CD4-positive, alpha-beta T cell treated with Interleukin-15 for 1 hour (primary cell): ENCODE results near the gene ABCG5.

Experiments used
- DNase-seq: peaks from one replicate; pipeline ENCODE4 v3.0.0-alpha.2; 2020

The ABCG5 gene

DNA sequence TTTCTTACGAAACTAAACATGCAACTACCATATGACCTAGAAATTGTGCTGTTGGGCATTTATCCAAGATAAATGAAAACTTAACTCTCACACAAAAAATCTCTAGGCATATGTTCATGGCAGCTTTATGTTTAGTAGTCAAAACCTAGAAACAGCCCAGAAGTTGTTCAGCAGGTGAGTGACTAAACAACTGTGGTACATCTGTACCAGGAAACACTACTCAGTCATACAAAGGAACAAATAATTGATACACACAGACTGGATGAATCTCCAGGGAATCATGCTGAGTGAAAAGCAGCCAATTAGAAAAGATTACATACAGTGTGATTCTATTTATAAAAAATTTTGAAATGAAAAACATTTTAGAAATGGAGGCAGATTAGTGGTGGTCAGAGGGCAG lies 35.5 kb downstream of the ABCG5 start:
- no peak for DNase-seq

DNA sequence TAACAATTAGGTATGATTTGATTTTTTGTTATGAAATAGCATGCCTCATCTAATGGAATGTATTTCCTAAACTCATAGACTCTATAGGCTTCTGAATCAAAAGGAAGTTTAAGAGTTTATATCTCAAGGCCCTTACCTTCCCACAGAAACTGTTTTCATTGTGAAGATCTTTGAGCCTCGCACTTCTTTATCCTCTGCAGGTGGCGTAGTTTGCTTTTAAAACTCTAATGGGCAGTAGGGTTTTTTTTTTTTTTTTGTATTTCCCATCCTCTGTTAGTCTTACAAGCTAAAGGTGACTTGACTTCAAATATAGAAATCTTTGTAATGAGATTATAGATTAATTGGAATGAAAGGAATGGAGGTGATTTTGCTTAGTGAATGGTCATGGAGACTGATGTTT lies 36.5 kb downstream of the ABCG5 start:
- DNase-seq = no peak

DNA sequence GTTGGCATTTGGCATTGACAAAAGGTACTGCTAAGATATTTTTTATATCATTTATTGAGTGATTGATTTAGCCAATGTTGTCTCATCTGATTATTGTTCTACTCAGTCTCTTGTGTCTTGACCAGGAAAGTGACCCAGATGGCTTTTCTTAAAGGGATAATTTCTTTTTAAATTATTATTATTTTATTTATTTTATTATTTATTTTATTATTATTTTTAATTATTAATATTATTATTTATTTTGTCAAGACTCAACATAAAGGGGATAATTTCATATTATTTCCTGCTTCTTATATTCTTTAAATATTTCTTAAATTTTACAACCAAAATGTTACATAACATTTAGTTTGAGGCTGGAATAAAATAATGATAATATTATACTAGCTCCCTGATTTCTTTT lies 37.7 kb downstream of the ABCG5 start:
- DNase-seq = no peak

DNA sequence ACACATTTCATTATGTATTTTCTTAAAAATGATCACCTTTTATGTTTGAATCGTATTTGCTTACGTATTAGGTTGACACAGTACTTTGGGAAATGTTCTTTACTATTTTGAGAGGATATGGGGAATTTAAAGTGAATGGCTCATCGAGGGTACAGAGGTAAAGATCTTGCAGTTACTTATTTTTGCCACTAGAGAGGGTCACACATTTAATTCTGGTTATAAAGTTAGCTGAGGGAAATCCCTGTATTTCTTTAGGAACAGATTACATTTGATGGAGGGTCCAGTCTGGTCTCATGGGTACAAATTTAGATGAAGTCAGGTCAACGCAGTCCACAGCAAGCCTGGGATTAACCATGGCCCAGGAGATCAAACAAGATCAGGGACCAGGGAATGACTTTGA lies 40.3 kb downstream of the ABCG5 start:
- DNase-seq = no peak

DNA sequence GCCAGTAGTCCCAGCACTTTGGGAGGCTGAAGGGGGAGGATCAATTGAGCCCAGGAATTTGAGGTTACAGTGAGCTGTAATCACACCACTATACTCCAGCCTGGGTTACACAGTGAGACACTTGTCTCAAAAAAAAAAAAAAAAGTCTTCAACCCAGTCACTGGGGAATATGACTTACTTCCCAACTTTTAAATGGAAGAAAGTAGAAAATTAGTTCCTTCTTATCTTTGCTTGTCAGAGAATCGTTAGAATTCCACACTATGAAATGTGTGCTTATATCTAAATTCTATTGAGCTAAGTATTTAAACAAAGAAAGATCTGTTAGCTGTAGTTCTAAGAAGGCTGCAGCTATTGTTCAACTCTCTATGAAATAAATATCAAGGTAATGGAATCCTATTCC lies 42.4 kb downstream of the ABCG5 start:
- DNase-seq = no peak

DNA sequence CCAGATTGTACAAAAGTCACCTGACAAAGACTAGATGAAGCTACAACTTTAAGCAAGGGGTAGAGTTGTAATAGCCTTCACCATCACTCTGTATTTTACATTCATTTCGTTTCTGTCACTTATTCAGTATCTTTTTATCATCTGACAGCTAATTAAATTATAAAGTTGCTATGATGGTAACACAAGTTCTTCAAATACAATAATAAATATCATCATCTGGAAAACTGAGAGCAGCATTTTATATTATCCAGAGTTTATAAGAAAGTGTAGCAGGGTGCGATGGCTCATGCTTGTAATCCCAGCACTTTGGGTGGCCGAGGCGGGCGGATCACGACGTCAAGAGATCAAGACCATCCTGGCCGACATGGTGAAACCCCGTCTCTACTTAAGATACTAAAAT lies 43.7 kb downstream of the ABCG5 start:
- no peak for DNase-seq

DNA sequence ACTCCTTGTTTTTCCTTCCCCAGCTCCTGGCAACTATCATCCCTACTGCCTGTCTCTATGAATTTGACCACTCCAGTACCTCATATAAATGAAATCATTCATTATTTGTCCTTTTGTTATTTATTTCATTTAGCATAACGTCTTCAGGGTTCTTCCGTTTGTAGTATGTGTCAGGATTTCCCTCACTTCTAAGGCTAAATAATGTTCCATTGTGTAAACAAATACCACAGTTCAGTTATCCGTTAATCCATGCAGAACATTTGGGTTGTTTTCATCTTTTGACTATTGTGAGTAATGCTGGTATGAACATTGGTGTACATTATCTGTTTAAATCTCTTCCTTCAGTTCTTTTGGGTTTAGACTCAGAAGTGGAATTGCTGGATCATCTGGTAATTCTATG lies 46.0 kb downstream of the ABCG5 start:
- DNase-seq = no peak

DNA sequence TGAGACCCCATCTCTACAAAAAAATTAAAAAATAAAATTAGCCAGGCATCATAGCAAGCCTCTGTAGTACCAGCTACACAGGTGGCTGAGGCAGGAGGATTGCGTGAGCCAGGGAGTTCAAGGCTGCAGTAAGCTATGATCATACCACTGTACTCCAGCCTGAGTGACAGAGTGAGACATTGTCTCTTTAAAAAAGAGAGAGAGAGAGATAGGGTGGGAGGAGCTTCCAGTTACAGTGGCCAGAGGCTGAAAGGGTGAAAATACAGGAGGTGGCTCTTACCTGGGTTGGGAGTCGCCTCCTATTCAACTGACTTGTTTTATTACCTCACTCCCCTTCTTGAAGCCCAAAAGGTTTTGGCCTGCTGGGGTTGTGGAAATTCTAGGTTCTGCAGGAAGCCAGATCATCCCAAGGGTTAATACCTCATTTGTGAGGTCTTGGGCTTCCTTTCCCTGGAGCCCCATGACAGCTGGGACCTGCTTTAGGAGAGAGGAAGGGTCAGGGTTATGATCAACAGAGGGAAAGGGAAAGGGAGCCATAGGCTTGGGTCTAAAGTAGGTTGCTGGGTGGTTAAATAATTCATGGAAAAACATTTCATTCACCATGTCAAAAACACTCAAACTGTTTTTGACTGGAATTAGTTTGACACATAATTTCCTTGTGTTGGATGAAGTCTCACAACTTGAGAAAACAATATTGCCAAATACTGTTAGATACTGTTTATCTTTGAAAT lies 47.4 kb downstream of the ABCG5 start:
- DNase-seq = no peak

DNA sequence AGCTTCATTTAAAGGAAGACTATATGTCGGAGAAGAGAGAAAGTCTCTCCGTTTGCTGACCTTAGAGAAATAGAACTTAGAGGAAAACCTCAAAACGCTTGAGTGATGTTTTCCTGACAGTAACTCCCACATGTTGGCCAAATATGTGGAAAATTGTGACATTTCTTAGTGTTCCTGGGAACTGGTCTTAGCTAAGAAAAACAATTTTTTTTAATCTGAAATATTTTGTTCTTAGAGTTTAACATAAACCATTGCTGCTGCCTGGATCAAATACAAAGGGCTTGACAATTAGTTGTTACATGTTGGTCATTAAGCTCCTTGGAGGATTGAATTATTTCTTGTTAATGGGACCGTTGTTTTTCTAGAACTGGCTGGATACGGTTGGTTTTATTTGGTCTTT lies 48.5 kb downstream of the ABCG5 start:
- DNase-seq = no peak

DNA sequence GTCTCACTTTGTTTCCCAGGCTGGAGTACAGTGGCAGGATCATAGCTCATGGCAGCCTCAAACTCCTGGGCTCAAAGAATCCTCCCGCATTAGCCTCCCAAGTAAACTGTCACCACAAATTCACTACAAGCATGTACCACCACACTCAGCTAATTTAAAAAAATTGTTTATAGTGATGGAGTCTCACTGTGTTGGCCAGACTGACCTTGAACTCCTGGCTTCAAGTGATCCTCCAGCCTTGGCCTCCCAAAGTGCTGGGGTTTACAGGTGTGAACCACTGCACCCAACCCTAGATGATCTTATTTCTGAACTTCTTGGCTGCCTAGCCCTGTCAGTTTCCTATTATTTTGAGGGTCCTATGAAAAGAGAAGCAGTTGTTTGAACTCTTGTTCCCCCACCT lies 50.0 kb downstream of the ABCG5 start:
- DNase-seq = no peak

DNA sequence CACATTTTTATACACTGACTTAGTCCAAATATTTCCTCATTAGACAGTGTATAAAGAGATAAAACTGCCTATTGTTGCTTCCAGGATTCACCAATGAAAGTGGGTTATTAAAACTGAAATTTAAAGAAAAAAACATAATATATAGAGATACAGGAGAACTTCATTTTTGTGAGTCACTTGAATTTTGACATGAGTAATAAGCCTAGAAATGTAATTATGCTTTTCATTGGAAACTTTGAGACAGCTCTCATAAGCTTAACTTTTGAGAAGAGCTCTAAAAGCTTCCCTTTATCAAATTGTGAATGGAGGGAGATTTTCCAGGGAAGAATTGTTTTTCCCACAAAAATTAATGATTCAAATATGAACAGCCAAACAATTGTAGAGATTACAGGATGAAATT lies 50.7 kb downstream of the ABCG5 start:
- no peak for DNase-seq

DNA sequence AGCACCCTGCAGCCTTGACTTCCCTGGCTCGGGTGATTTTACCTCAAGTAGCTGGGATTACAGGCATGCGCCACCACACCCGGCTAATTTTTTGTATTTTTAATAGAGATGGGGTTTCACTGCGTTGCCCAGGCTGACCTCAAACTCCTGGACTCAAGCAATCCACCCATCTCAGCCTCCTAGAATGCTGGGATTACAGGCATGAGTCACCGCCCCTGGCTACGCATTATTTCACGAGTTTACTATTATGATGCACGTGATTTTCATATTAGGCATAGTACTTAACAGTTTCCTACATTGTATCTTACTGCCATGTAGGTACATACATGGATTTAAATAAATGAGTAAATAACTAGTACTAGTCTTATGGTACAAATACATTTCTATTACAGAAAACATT lies 60.4 kb downstream of the ABCG5 start:
- no peak for DNase-seq

DNA sequence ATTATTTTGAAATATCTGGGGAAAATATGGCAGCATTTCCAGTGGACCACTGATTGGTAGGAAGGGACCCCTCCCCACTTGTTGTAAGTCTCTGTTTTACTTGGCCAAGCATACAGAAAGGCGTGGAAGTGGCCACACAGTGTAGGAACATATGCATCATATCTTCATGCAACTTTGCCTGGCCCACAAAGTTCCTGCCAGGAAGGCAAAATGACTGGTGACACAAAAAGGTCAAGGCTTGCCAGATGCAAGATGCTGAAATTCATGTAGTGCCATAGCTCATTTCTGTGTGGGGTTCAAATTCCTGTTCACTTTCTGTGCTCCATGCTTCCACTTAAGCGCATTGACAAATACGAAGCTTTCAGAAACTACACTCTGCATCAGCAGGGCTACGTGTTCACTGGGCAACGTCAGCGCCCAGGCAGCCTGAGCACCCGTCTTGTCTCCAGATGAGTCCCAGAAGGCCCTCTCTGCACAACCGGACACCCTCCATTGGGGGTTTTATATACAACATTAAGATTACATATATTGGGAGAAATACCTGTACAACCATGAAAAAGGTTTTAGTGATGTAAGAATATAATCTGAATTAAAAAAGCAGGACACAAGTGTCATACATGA lies 61.2 kb downstream of the ABCG5 start:
- DNase-seq = no peak

DNA sequence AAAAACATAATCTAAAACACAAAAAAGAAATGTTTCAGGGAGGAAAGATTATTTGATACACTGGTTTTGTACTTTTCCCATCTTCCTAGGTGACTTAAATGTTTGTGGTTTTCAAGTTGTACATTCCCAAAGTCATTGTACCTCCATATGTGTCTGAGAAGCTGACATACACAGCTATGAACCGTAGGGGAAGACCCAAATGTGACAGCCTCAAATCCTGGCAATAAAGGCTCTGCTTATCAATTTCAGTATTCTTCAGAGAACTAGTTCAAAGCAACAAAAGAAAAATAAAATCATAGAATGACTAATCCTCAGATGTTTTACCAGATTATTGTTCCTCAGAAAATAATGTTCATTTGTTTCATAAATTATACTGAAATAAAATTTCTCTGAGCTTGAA lies 62.3 kb downstream of the ABCG5 start:
- DNase-seq = no peak

DNA sequence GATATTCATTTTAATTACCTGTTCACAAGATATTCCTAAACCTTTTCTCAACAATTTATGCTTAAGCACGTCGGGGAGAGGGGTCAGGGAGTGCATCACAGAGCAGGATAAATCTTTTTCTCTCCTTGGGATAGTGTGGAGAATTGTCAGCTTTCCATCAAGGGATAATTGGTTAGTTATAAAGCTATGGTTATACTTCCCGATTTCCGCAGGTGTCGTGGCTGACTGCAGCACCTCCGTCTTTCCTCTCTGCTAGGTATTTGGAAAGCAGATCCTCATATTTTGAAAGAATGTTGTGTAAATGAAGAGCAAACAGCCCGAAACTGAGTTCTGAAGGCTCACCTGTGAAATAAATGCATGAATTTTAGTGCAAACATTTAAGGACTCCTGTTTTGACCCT lies 64.0 kb downstream of the ABCG5 start:
- no peak for DNase-seq

DNA sequence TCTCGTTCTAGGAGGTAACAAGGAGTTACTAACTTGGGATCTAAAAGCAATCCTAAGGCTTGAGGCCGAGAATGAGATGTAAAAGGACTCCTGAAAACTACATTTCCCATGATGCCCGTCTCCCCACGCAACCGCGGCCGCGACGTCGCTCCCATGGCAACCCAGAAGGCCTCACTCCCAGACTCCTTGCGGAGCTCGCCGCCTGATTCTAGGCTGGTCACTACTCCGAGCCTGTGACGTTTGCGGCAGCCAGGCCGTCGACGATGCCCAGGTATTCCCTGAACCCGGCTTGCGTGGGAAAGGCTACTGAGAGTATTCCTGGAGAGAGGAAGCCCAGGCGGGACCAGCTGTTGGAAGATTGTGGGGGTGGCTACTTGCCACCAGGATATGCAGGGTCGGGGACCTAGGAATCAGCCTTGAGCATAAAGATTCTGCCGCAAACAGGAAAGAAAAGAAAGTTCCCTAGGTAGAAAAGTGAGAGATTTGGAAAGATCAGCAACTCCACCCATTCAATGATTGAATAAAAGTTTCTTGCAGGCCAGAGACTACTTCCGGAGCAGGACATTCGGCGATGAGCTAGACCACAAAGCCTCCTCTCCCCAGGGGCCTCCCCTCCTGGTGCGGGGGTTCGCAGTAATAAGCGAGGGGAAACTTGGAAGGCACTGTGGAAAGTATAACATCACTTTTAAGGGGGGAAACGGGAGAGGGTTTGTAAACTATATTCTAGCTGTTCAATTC lies 64.6 kb downstream of the ABCG5 start, which contains the start of gene DYNC2LI1:
DYNC2LI1 (plus strand) TSS at position 164 of the 738 bp plus-strand sequence; CDS start at position 264, 100 bp downstream.
- peak; percentile 82 for DNase-seq

DNA sequence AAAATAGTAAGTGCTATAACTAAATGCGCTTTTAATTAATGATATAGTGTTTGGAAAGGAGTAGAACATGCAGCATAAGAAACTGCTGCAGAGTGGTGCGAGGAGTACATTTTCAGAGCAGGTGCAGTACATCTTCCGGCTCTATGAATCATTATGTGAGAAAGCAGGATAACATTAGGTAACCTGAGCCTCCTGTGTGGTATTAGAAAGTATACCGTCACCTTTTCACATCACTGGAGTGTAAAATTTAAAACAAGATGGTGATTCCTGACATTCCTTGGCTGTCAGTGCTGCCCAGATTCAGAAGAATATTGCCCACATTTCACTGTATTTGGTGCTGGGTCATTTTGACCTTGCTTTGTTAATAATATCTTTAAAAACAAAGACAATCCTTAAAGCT lies 72.6 kb downstream of the ABCG5 start:
- no peak for DNase-seq

DNA sequence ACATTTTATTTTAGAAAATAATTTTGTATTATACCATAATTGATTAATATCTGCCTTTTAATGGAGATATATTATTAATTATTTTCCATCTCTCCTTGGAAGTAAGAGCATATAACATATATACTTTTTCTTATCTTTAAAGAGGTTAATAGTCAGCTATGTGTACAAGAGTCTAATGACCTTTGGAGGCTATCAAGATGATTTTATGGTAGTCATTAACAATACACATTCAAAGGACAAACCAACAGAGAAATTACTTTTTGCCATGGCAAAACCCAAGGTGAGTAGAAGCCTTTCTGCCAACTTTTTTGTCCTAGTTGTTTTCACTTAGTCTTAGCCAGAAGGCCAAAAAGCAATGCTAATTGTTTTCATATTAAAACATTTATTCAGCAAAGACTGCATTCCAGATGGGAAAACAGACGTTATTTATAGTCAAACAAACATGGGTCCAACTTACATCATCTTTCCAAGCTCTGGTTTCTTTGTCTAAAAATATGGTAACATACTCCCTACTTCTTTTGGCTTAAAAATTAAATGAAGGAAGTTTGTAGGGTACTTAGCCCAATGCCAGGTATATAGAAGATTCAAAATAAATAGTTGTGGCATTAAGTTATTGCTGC lies 74.4 kb downstream of the ABCG5 start:
- no peak for DNase-seq

DNA sequence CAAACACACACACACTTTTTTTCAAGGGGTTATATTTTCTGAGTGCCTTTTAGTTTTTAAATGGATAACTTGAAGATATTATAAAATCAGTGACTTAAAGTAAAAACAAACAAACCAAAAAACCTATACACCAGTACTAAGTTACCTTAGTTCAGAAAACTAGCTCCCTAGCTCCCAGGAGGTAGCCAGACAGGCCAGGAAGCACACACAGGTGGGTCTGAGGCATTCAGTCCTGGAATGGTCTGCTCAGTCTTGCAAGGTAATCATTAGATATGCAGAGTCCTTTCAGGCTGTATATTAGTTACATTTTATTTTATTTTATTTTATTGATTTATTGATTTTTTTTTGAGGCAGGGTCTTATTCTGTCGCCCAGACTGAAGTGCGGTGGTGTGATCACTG lies 75.5 kb downstream of the ABCG5 start:
- DNase-seq = no peak
